ENCODE data around the gene CDH24.

The CDH24 gene

DNA sequence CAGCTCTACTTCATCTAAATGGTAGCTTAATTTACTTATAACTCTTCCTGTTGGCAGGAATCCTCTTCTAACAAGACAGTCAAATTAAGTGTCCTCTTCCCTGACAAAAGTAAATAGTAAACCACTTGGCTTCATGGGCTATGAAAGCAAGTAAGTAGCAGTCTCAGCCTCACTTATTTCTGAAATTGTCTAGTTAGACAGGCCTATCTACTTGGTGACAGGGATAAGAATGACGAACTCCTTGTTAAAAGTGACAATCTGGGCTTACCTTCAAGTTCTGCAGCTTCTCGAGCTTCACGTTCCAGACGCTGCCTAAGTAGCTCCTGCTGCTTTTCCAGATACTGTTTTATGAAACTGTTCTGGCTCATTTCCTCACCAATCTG is 32.9 kb upstream of the CDH24 start:
- no peak for DNase-seq

DNA sequence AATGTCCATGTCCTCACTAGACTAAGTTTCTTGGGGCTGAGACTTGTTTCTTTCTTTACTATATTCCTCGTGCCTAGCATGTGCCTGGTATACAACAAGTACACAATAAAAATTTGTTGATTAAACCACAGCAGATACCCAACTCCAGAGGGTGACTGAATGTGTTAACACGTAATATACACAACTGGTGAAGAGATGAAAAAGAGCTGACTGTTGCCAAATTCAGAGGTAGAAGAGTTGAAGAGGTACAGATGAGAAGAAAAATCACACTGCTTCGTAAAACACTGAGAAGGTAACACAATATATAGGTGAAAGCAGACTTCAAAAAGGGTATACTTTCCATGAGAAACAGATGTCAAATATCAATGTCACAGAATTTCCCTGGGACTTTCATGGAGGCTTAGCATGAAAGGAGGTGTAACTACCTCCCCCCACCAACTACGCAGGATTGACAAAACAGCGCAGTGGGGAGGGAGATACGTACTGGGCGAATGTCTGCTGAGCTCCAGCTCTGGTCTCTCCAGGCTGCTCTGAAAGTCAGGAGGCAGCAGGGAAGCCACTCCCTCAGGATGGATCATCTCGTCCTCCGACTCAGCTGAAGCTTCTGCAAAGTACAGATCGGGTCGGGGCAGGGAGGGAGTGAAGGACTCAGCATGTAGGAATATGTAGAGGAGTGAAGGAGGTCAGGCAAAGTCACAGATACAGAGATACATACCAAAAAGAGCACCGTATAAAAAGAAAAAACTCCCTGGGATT is 32.4 kb upstream of the CDH24 start:
- DNase-seq: no peak

DNA sequence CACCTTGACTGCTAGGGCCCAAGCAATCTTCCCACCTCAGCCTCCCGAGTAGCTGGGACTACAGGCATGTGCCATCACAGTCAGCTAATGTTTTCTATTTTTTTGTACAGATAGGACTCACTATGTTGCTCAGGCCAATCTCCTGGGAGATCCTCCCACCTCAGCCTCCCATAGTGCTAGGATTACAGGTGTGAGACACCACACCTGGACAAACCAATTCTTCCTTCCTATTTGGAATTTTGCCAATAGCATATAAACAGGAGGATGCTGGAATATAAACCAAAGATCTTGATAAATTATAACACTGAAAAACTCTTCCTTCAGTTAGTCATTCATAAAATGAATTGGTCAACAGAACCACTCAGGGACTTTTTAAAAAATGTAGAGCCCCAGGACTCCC is 29.2 kb upstream of the CDH24 start:
- DNase-seq: no peak

DNA sequence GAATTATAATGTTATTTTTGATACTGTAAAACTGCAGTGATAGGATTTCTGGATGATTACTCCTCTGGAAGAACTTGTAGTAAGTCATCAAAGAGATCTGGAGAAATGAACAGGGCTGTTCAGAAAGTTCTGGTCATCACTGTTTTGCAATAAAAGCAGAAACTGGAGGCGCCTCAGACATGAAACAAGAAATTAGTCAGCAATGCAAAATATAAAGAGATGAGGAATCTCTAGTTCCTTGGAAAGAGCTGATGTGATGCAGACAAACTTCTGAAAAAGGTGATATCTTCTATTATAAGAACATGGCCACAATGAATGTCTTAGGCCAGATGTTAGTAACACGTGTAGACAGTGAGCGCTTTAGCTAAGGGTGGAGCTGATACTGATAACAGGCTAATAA is 28.1 kb upstream of the CDH24 start:
- DNase-seq: no peak

DNA sequence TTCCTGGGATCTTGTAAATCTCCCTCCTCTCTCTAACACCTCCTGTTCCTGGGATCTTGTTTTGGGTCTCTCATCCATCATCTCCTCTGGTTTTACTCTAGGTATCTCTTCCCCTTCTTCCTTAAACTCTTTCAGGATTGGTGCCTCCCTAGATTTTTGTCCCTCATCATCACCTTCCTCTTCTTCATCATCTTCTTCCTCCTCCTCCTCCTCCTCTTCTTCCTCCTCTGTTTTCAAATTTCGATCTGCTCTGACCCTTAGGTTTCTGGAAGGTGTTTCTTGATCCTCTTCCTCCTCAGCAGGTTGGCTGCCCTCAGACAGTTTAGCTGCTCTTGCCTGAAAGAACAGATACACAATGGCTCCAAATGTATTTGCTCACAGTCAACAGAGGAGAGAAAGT is 23.2 kb upstream of the CDH24 start:
- DNase-seq: no peak

DNA sequence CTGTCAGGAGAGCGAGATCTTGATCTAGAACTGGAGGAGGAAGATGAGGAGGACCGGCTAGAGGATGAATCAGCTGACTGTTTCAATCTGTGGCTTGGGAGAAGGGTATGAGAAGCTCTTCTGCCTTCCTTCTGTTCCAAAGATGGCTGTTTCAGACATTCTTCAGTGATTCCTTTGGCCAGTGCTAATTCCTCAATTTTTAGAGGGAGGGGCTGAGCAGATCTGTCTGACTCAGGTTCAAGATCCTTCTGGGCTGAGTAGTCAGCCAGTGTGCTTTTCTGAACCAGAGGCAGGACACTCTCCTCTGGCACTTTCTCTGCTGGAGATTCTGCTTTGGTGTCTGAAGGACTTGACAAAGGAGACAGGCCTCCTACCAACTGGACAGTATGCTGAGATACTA is 22.4 kb upstream of the CDH24 start:
- no peak for DNase-seq

DNA sequence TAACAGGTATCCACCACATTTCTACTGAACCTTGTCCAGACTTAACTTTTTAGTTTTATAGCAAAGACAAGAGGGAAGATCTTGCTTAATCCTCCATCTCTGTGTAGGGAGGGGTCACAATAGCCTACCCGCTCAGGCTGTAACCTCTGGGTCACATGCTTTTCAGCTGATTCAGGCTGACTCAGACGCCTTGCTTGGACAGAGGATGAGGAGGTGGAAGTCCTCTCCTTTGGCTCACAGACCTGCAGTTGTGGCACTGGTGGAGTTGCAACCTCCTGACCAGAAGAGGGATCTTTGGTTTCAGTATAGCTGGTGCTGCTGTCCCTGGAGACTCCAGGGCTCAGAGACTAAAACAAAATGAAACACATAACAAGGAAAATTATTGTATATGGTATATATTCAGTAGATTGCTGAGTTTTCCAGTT is 21.4 kb upstream of the CDH24 start:
- no peak for DNase-seq

DNA sequence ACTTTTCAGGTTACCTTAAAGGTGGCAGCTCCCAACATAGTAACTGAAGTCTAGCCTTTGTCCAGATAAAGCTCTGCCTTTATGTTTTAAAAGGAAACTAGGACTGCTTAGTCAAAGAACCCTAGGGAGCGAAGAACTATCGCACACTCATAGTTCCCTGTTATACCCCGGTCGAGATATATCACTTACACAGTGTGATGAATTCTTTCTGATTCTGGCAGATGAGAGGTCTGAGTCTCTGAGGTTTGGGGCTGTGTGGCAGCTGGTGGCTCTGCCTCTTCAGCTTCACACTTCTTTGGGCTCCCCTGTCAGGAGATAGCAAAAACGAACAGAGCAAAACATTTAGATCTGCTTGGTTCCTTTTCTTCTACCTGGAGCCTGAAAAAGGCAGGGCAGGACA is 20.6 kb upstream of the CDH24 start:
- no peak for DNase-seq

DNA sequence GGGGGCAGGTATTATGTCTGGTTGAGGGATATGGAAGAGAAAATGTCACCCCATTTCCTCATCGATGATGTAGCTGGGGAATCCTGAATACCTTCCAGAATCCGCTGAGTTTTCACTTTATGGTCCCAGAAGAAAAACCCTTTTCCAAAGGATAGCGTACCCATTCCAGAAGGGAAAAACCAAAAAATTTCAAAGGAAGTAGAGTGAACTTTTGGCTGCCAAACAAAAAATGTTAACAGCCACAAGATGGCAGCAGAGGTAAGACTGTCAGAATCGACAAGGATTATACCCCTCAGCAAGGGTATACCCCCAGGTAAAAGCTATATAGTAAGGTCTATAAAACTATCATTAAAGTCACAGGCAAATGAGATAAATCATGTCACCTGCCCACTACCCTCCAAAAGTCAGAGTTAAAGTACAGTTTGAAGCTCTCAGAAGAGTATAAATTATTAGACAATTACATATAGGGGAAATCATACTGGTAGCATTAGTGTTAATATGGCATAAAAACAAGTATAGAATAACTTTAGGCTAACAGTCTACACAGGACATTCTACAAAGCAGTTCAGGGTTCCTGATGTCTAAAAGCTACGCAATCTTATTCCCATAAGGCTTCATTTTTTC is 19.6 kb upstream of the CDH24 start:
- no peak for DNase-seq

DNA sequence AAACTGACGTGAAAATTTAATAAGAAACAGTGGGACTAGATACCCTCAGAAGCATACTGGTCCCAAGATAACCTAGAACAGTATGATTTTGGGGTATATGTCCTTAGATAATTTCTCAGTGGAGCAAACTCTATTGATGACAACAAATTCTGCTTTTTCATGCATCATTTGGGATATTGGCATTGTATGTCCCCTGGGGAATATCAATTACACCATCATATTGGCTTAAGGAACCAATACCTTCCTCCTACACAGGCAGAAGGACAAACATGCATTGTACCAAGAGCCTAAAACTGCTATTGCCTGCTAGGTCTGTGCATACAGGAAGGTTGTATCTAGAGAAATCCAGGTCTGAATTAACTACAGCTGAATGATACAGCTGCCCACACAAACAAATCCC is 17.6 kb upstream of the CDH24 start:
- DNase-seq: no peak

DNA sequence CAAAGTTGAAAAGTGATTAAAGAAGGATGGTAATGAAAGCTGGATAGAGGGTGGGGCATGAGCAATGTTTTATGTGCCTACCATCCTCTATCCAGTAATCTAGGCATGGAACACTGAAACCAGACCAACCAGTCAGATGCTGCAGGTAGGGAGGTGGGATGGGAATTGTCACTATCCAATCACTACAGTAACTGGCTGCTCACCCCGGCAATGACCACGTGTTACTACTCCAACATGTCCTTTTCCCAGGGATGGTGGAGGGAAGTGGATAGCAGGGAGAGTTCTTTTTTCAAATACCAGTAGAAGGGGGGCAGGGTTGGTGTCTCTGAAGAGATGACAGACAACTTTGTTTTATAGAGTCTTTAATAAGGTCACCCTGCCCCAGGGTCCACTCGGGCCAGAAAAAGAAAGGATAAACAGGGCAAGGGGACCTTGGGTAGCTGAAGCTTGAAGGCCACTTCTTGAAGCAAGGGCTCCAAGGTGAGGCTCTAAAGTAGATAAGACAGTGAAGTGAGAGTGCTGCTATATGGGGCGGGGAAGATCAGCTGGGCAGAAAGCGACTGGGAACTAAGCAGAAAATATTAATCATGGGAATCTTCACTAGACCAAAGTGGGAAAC is 14.7 kb upstream of the CDH24 start:
- DNase-seq: no peak

DNA sequence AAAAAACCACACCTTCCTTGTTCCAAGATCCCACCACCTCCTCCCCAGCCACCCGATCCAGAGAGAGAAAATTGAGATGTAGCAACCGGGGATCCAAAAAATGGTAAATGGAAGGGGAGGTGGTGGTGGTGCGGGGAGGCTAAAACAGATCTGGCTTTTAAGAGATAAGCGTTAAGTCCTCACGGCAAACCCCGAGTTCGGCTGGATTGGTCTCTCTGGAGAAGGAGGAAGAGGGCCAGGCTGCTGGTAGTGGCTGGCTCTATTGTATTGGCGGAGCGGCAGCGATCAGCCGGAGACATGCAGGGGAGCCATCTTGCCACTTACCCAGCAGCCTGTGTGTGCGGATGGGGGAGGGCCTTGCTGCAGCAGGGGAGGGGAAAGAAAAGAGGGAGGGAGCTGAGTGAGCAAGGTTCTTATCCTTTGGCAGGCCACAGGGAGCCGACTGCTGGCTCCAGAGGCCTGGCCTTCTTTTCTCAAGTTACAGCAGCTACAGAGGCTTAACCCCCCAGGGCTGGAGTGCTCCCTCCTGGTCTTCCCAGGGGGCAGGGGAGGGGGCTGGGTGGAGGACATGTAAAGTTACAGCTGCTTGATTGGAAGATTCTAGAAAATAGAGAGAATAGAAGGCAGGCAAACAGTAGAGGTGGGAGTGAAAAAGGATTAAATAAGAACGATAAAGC is 14.1 kb upstream of the CDH24 start:
- no peak for DNase-seq

DNA sequence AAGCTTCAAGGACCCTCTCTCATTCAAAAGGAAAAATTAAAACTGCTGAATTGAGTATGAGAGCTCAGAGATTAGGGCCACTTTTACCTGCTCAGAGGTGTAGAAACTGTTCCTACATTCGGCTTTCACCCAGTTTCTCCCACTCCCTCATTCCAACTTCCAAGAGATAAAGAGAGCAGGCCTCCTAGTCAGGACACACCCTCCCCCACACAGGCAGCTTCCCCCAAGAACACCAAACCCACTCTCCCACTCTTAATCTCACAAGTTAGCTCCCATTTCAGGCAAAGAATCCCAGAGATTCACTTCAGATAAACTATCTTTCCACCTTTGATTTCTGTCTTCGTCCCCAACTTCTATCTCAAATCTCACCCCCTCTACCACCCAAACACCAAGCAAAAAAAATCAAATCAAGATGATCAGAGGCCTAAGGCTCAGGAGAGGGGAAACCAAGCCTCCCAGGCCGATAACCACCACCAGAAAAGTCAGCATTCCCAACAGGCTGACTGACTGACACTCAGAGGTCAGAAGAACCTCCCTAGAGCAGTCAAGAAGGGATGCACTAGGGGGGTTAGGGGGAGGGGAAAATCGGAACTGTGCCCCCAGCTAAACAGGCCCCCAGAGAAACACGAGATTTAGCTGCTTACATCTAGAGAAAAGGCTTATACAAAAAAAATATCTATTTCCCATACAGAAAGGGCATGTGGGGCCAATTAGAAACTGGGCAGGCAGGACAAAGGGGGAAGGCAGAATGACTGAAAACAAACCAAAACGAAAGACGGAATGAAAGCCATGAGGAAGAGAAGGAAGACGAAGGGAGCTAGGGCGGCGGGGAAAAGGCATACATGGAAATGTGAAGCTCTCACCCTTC is 13.2 kb upstream of the CDH24 start:
- no peak for DNase-seq

DNA sequence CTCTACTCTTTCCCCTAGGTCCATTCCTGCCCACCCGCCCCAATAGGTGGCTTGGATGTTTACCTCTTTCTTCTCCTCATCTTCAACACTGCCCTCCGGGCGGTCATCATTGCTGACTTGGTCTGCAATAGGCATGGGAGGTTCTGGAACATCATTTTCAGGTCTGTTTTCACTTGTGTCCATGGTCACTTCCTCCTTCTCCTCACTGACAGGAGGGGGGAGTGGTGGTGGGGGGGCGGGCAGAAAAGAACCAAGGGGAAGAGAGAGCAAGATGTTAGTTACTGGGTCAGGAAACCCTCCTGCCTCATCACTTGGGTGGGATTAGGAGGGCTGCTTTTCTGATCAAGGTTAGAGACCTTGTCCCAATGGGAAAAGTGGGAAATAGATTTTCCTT is 12.1 kb upstream of the CDH24 start:
- DNase-seq: no peak

DNA sequence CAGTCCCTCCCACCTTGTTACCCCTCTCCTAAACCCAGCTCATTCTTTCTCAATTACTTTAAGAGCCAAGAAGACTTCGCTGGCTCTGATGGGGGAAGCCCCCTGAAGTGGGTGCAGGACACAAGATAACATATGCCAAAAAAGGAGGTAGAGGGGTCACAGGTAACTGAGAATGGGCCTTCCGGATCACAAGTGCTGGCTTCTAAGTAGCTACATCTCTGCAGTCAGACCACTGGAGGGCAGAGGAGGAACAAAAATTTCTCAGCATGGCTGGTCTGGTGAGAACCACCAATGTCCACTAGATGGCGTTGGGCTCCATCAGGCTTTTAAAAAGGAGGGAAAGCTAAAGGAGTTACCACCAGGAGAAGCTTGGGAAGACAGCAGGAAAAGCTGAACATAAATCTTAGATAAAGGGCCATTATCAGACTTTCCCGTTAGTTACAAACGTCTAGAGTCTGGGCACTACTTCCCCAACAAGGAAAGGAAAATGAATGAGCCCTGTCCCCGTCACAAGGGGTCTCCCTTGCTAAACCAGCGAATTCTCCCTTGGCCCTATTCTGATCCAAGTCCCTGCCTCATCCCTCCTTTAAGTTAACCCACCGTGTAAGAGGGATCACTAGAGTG is 11.6 kb upstream of the CDH24 start:
- no peak for DNase-seq

DNA sequence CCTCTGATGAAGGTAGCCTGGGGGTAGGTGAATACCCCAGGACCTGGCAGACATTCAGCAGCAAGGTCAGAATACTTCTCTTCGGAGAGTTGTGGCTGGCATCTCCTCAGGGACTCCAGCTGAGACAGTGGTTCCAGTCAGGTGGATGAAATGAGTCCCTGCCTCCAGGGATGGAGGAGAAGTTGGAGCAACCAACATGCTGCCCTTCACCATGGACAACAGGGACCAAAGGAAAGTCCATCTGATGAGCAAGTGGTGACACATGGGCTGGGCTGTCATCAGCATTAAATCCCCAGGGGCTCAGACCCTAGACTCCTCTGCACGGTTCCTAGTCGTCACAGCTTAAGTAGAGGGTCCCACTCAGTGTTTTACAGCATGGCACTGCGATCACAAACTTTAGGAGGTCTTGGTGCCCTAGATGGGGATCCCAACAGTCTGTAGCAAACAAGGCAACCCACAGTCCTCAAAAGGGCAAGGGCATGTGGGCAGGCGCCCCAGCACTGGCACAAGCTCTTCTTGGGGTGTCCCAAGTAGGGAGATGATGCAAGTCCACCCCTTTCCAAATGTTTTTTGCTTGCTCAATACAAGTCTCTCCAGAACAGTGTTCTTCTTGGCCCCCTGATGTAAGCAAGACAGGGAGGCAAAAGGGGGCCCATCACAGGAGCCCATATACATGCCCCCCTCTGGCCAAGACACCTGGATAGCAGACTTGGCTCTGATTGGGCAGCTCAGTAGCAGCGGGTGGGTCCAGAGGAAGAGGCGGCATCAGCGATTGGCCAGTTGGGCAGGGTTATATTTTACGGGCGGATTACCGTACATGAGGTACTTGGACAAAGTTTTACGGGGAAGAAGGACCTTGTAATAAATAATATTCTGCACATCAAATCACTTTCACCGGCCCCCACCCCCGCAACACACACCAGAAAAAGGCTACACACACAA is 10.8 kb upstream of the CDH24 start:
- DNase-seq: no peak

DNA sequence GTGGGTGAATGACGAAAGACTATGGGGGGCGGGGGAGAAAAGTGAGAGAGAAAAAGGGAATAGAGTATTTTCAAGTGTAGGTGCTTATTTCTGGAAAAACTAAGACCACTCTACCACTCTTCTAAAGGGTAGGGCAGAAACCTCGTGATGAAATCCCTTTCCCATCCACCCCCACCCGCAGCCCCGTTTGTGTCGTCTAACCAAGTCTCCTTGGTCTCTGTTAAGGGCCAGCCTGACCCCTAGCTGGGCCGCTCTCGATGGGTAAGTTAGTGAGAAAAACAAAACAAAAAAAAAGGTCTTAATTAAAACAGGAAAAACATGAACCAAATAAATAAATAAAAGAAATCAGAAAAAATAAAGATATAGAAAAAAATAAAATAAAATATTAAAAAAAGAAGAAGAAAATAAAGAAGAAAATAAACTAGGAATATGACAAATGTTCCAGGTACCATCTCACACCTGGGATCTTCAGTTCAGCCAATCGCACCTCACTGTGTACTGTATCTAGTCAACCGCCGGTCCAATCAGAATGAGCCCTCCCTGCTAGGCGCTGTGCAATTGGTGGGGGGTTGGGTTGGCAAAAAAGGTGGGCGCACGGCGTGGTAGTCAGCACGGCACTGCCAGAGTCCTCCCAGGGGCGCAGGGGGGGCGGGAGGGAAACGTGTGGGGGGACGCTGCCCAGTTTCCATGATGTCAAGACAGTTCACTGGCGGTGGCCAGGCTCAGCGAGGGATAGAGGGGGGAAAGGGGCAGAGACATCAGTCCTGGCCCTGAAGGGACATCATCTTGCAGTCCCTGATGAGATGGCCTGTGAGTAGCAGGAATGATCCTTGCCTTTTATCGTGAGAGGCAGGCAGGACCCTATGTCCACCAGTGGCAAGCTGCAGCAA is 9.8 kb upstream of the CDH24 start:
- DNase-seq: no peak

DNA sequence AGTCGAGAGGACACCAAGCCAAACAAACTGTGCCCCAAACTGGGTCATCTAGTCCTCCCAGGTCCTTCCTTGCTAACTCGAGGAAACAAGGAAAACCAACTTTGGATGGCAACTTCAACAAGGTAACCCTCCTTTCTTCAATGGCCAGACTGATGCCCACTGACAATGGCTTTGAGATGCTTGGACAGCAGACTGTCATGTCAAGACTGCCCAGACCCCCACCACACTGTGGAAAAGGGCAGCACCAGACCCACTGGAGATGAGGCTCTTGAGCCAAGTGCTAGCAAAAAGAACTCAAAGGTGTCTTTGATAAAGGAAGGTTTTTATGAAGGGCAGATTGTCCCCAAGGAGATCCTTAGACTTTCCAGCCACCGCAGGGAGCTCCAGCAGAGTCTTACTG is 9.0 kb upstream of the CDH24 start:
- no peak for DNase-seq

DNA sequence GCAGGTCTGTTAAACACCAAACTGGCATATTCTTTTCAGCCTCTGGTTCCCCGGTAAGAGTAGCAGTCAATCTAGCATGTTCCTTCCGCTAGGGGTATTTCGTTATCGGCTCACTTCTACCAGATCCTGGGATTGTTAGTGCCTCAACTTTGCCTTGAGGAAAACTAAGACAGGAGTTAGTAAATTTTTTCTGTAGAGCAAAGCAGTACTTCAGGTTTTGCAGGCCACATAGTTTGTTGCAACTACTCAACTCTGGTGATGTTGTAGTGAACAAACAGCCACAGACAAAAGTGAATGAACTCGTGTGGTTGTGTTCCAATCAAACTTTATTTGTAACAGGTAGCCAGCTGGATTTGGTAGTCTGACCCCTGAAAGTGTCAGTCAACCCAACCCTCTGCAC is 6.3 kb upstream of the CDH24 start:
- DNase-seq: no peak

DNA sequence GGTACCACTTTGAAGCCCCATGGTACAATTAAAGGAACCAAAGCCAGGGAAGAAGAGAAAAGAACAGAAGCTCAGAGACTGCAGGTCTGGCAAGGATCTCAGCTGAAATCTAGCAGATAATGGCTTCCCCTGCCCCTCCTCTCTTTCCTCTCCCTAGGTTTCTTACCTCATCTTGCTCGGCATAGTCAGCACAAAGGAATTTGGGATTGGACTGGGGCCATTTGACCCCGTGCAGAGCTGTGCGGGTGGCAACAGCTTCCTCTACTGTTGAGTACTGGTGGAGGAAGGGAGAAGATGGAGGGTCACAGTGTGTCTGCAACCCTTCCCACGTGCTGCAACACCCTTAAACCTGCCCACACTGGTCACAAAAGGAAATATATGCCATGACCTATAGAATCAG is 4.7 kb upstream of the CDH24 start:
- no peak for DNase-seq

All from DMS53 (cell line).